ENCODE data around the gene WDFY4. TPM values are rescaled to one million over a fixed set of nuclear protein-coding genes. Genes with fewer than 3 reads are reported as not detected.

Gene WDFY4
- total and polyA plus RNA-seq, 2 of the 13 experiments (the other 11 are each of a cell fraction or from before 2014, with no cell fraction given), result not detected

DNA sequence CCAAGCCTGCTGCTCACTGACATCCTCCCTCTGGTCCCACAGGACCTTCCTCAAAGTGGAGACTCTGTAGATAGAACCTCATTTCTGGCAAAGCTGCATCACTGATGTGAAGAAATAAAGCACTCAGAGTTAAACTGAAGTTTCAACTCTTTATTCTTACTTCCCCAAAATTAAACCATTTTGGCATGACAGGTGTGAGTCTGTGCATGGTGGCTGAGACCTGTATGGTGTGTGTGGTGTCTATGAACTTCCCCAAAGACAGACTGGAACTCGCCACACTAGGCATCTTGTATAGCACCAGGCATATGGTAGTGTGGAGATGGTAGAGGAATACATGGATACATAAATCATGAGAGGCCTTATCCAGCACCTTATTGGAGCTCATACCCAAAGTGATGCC is 6.6 kb upstream of the WDFY4 start:
- ChIA-PET POLR2A (no interaction called here), CTCF (ENCODE audit: low intra/inter-chr PET ratio, low total read pairs) (no interaction called here)
- no peak for ATAC-seq

More for the DNA sequence above, 6.6 kb upstream of the WDFY4 start:
- Histone ChIP-seq H3K9ac (ENCODE audit: insufficient read depth, low read depth, low read length) (no peak overlapping the region), H4K20me1 (ENCODE audit: insufficient read depth, low read length) (no peaks in the 10 kb centered on the region), H3K27me3 (ENCODE audit: control insufficient read depth in 1 of 2, insufficient read depth in 2 of 2, low read length in 2 of 2) (no peaks in the 10 kb centered on the region), H3K4me2 (ENCODE audit: low read depth, low read length) (no peak overlapping the region), H3K27ac (ENCODE audit: extremely low read length, insufficient read depth, low read length) (no peak overlapping the region), H3K9me3 (ENCODE audit: low read length) (peaks cover 5% of the 10 kb centered on the region), H2AFZ (ENCODE audit: low read length) (no peak overlapping the region), H3K36me3 (replicated peaks in 1 of 2; ENCODE audit: control insufficient read depth in 1 of 2, insufficient read depth in 2 of 2, low read length in 2 of 2) (no peaks in the 10 kb centered on the region), H3K4me1 (ENCODE audit: insufficient read depth, low read length) (no peaks in the 10 kb centered on the region), H3K4me3 (replicated peaks in 1 of 3; ENCODE audit: insufficient read depth in 1 of 3, low read depth in 2 of 3, low read length in 3 of 3) (no peak overlapping the region), H3K79me2 (ENCODE audit: insufficient read depth, low read length) (no peaks in the 10 kb centered on the region)
- FAIRE-seq (no peak), DNase-seq (ENCODE audit: low spot score) (no peak)
- no peak for TF ChIP-seq ZNF335 (CRISPR knock-in tag; IDR thresholded peaks at IDR 0.05)
- no peak for TF ChIP-seq HOXA7 (CRISPR knock-in tag; IDR thresholded peaks at IDR 0.05)
- no peak for TF ChIP-seq AGO2 (optimal IDR thresholded peaks at IDR 0.05; ENCODE audit: low read depth, low read length)
- TF ChIP-seq RFXANK (CRISPR knock-in tag; IDR thresholded peaks at IDR 0.05), result no peak
- TF ChIP-seq, protein P1, sequence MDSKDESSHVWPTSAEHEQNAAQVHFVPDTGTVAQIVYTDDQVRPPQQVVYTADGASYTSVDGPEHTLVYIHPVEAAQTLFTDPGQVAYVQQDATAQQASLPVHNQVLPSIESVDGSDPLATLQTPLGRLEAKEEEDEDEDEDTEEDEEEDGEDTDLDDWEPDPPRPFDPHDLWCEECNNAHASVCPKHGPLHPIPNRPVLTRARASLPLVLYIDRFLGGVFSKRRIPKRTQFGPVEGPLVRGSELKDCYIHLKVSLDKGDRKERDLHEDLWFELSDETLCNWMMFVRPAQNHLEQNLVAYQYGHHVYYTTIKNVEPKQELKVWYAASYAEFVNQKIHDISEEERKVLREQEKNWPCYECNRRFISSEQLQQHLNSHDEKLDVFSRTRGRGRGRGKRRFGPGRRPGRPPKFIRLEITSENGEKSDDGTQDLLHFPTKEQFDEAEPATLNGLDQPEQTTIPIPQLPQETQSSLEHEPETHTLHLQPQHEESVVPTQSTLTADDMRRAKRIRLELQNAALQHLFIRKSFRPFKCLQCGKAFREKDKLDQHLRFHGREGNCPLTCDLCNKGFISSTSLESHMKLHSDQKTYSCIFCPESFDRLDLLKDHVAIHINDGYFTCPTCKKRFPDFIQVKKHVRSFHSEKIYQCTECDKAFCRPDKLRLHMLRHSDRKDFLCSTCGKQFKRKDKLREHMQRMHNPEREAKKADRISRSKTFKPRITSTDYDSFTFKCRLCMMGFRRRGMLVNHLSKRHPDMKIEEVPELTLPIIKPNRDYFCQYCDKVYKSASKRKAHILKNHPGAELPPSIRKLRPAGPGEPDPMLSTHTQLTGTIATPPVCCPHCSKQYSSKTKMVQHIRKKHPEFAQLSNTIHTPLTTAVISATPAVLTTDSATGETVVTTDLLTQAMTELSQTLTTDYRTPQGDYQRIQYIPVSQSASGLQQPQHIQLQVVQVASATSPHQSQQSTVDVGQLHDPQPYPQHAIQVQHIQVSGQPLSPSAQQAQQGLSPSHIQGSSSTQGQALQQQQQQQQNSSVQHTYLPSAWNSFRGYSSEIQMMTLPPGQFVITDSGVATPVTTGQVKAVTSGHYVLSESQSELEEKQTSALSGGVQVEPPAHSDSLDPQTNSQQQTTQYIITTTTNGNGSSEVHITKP (CRISPR knock-in tag; IDR thresholded peaks at IDR 0.05; ENCODE audit: low read depth), result no peak
- TF ChIP-seq, protein P2, sequence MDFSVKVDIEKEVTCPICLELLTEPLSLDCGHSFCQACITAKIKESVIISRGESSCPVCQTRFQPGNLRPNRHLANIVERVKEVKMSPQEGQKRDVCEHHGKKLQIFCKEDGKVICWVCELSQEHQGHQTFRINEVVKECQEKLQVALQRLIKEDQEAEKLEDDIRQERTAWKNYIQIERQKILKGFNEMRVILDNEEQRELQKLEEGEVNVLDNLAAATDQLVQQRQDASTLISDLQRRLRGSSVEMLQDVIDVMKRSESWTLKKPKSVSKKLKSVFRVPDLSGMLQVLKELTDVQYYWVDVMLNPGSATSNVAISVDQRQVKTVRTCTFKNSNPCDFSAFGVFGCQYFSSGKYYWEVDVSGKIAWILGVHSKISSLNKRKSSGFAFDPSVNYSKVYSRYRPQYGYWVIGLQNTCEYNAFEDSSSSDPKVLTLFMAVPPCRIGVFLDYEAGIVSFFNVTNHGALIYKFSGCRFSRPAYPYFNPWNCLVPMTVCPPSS (IDR thresholded peaks at IDR 0.05), result no peak
- no peak for TF ChIP-seq ZNF563 (CRISPR knock-in tag; IDR thresholded peaks at IDR 0.05)
- no peak for TF ChIP-seq ZBTB1 (CRISPR knock-in tag; IDR thresholded peaks at IDR 0.05; ENCODE audit: borderline replicate concordance)
- no peak for TF ChIP-seq PITX1 (CRISPR knock-in tag; IDR thresholded peaks at IDR 0.05)
- TF ChIP-seq ARNTL (CRISPR knock-in tag; IDR thresholded peaks at IDR 0.05), result no peak
- 13% methylated on average over 1 of the region's 1 CpG for WGBS (ENCODE audit: low lambda C conversion rate)
- intact Hi-C loops (cut with micrococcal nuclease; ENCODE audit: unreplicated experiment) (no loop called here), in situ Hi-C loops (cut with HindIII; ENCODE audit: extremely low pct_ligation_motif_present, low pct_unique_long_range_greater_than_20kb) (no loop called here)
- BruUV-seq (replicated peaks), result no TSS peak

Measured in HepG2 (cell line).